HEK293 (cell line): Measurements from ENCODE around the gene DLK1.

Experiments used
- CTCF ChIA-PET: fragments of 350-600 bp; formaldehyde crosslinking; extraction: SDS; loops from one replicate; lab custom pipeline; 2021; ENCODE audit warnings: antibody characterized with exemption; lab: Yijun Ruan, JAX
- POLR2A ChIA-PET: fragments of 300-600 bp; formaldehyde crosslinking; extraction: SDS; loops from one replicate; lab custom pipeline; 2020; ENCODE audit warnings: antibody characterized with exemption, inconsistent platforms; lab: Yijun Ruan, JAX
- H3K27ac ChIP-seq: fragments of 200-500 bp; sonication (Bioruptor generic); 2 replicates; pipeline ENCODE4 v1.5.1; 2014; ENCODE audit warnings: low read depth, low read length, control low read depth, inconsistent platforms; ENCODE audit errors: extremely low read depth
- H3K36me3 ChIP-seq, 2 experiments: fragments of 200-500 bp in 1 of 2; sonication (Bioruptor generic) in 1 of 2; 1 replicate in 1 of 2; 2 replicates in 1 of 2; pipeline ENCODE4 v1.5.1; 2014 to 2017; ENCODE audit warnings: inconsistent platforms in 2 of 2, low read length in 2 of 2; ENCODE audit not compliant: control insufficient read depth in 2 of 2, insufficient read depth in 1 of 2
- H3K4me1 ChIP-seq: fragments of 200-500 bp; sonication (Bioruptor generic); 2 replicates; pipeline ENCODE4 v1.5.1; 2014; ENCODE audit warnings: mild to moderate bottlenecking, low read length, inconsistent platforms; ENCODE audit not compliant: control insufficient read depth, insufficient read depth
- H3K4me3 ChIP-seq: 2 replicates; pipeline ENCODE4 v1.5.1; 2011; ENCODE audit warnings: low read depth, mild to moderate bottlenecking, control low read depth, low read length, moderate library complexity
- H3K9me3 ChIP-seq: fragments of 200-500 bp; sonication (Bioruptor generic); 2 replicates; pipeline ENCODE4 v1.5.1; 2014; ENCODE audit warnings: low read depth, low read length, inconsistent platforms; ENCODE audit not compliant: control insufficient read depth, insufficient read depth
- BCL11A ChIP-seq: fragments of 450-650 bp; formaldehyde crosslinking; IDR thresholded peaks from 2 replicates; pipeline ENCODE4 v1.5.1; 2016; ENCODE audit warnings: low read depth, missing biosample characterization, missing genetic modification characterization
- ELK4 ChIP-seq: IDR thresholded peaks from 2 replicates; pipeline ENCODE4 v1.6.1; 2011; ENCODE audit warnings: mild to moderate bottlenecking, low read depth, low read length, borderline replicate concordance
- KLF1 ChIP-seq: fragments of 450-650 bp; formaldehyde crosslinking; IDR thresholded peaks from 2 replicates; pipeline ENCODE4 v1.5.1; 2016; ENCODE audit warnings: missing biosample characterization, missing genetic modification characterization
- SALL2 ChIP-seq: fragments of 450-650 bp; formaldehyde crosslinking; IDR thresholded peaks from 2 replicates; pipeline ENCODE4 v1.5.0; 2017; ENCODE audit warnings: missing biosample characterization, mild to moderate bottlenecking, missing genetic modification characterization, borderline replicate concordance
- SCRT2 ChIP-seq: fragments of 450-650 bp; formaldehyde crosslinking; IDR thresholded peaks from 2 replicates; pipeline ENCODE4 v1.5.1; 2016; ENCODE audit warnings: missing biosample characterization, missing genetic modification characterization
- SETDB1 ChIP-seq: IDR thresholded peaks from one replicate; pipeline ENCODE4 v1.6.1; 2017; ENCODE audit warnings: mild to moderate bottlenecking, low read length, moderate library complexity, mixed read lengths; ENCODE audit not compliant: insufficient read length
- ZBTB21 ChIP-seq: fragments of 450-650 bp; formaldehyde crosslinking; IDR thresholded peaks from 2 replicates; pipeline ENCODE4 v1.5.1; 2017; ENCODE audit warnings: missing biosample characterization, missing genetic modification characterization
- ZBTB49 ChIP-seq: fragments of 450-650 bp; formaldehyde crosslinking; IDR thresholded peaks from 2 replicates; pipeline ENCODE4 v1.5.1; 2016; ENCODE audit warnings: missing biosample characterization, missing genetic modification characterization, low read depth
- ZNF157 ChIP-seq: fragments of 450-650 bp; formaldehyde crosslinking; IDR thresholded peaks from 2 replicates; pipeline ENCODE4 v1.5.1; 2016; ENCODE audit warnings: missing biosample characterization, missing genetic modification characterization
- ZNF175 ChIP-seq: fragments of 450-650 bp; formaldehyde crosslinking; IDR thresholded peaks from 2 replicates; pipeline ENCODE4 v1.5.1; 2016; ENCODE audit warnings: missing biosample characterization, missing genetic modification characterization
- ZNF221 ChIP-seq: fragments of 450-650 bp; formaldehyde crosslinking; IDR thresholded peaks from 2 replicates; pipeline ENCODE4 v1.5.1; 2017; ENCODE audit warnings: missing biosample characterization, missing genetic modification characterization, borderline replicate concordance
- ZNF335 ChIP-seq: fragments of 450-650 bp; formaldehyde crosslinking; conservative IDR thresholded peaks from 2 replicates; pipeline ENCODE4 v1.5.1; 2016; ENCODE audit warnings: missing biosample characterization, missing genetic modification characterization
- ZNF341 ChIP-seq: fragments of 450-650 bp; formaldehyde crosslinking; IDR thresholded peaks from 2 replicates; pipeline ENCODE4; 2016; ENCODE audit warnings: low read depth, missing biosample characterization, missing genetic modification characterization
- ZNF354C ChIP-seq: fragments of 450-650 bp; formaldehyde crosslinking; IDR thresholded peaks from 2 replicates; pipeline ENCODE4 v1.5.1; 2016; ENCODE audit warnings: missing biosample characterization, missing genetic modification characterization, low read depth, borderline replicate concordance
- ZNF416 ChIP-seq: fragments of 450-650 bp; formaldehyde crosslinking; IDR thresholded peaks from 2 replicates; pipeline ENCODE4 v1.5.1; 2016; ENCODE audit warnings: missing biosample characterization, missing genetic modification characterization
- ZNF558 ChIP-seq: fragments of 450-650 bp; formaldehyde crosslinking; IDR thresholded peaks from 2 replicates; pipeline ENCODE4 v1.5.1; 2016; ENCODE audit warnings: missing biosample characterization, missing genetic modification characterization
- ZNF626 ChIP-seq: fragments of 450-650 bp; sonication (Bioruptor Pico); formaldehyde crosslinking; IDR thresholded peaks from 2 replicates; pipeline ENCODE4 v1.5.1; 2018; ENCODE audit warnings: missing biosample characterization, missing genetic modification characterization, inconsistent platforms
- ZNF629 ChIP-seq: fragments of 450-650 bp; formaldehyde crosslinking; IDR thresholded peaks from 2 replicates; pipeline ENCODE4 v1.5.1; 2017; ENCODE audit warnings: missing biosample characterization, missing genetic modification characterization
- ZNF776 ChIP-seq: fragments of 450-650 bp; formaldehyde crosslinking; IDR thresholded peaks from 2 replicates; pipeline ENCODE4 v1.5.0; 2017; ENCODE audit warnings: missing biosample characterization, missing genetic modification characterization, borderline replicate concordance
- ZXDB ChIP-seq: fragments of 450-650 bp; formaldehyde crosslinking; IDR thresholded peaks from 2 replicates; pipeline ENCODE4 v1.5.1; 2016; ENCODE audit warnings: missing biosample characterization, missing genetic modification characterization
- TF ChIP-seq, protein P1 (sequence below): fragments of 450-650 bp; formaldehyde crosslinking; IDR thresholded peaks from 2 replicates; pipeline ENCODE4 v1.5.1; 2017; ENCODE audit warnings: missing biosample characterization, missing genetic modification characterization
- TF ChIP-seq, protein P2 (sequence below): fragments of 450-650 bp; formaldehyde crosslinking; IDR thresholded peaks from 2 replicates; pipeline ENCODE4 v1.5.1; 2016; ENCODE audit warnings: missing biosample characterization, missing genetic modification characterization

The DLK1 gene

DNA sequence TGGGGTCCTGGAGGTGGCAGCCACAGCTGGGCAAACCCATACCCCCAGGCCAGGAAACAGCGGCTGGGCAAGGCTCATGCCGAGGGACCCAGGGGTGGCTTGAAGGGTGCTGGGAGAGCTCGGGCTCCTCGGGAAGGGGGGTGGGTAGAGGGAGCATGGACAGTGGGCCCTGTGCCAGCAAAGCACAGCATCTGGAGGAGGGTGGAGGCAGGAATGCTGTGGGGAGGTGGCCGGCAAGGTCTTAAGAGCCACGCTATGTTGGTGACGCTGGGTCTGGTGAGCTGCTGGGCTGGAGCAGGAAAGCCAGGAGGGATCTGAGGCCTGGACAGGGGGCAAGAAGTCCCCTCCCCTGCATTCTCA is 48.2 kb upstream of the DLK1 start (continued):
- TF ChIP-seq ZNF341 (tag by site-specific recombination) = peak; percentile 91
- TF ChIP-seq, all 188 proteins: peak for 5

DNA sequence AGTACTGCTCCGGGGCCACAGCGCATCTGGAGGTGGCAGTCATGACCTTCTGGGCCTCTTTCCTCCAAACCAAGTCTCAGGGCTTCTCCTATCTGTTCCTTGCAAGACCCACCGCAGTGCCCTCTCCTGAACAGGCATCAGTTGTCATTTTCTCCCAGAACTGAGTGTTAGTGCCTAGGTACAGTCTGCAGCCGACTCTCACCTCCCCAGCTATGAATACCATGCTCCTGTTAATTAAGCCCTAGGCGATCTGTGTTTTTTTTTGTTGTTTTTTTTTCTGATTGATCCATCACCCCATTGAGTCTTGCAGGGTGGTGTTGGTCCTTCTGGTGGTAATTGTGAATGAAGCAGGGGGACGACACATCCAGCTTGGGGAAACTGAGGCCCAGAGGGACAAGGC is 47.5 kb upstream of the DLK1 start:
- ChIA-PET CTCF (interaction anchor here (0.7 kb wide), 1 partner anchor 553 kb away, joined by 4 read pairs; no protein-coding TSS in a partner anchor), POLR2A (no interaction called here)
- Histone ChIP-seq H3K4me1 (no peaks in the 10 kb centered on the region), H3K9me3 (no peaks in the 10 kb centered on the region), H3K4me3 (no peak overlapping the region), H3K27ac (no peak overlapping the region), H3K36me3 (no peaks in the 10 kb centered on the region)
- TF ChIP-seq ZNF221 (tag by site-specific recombination) = no peak
- no peak for TF ChIP-seq ZXDB (tag by site-specific recombination)

DNA sequence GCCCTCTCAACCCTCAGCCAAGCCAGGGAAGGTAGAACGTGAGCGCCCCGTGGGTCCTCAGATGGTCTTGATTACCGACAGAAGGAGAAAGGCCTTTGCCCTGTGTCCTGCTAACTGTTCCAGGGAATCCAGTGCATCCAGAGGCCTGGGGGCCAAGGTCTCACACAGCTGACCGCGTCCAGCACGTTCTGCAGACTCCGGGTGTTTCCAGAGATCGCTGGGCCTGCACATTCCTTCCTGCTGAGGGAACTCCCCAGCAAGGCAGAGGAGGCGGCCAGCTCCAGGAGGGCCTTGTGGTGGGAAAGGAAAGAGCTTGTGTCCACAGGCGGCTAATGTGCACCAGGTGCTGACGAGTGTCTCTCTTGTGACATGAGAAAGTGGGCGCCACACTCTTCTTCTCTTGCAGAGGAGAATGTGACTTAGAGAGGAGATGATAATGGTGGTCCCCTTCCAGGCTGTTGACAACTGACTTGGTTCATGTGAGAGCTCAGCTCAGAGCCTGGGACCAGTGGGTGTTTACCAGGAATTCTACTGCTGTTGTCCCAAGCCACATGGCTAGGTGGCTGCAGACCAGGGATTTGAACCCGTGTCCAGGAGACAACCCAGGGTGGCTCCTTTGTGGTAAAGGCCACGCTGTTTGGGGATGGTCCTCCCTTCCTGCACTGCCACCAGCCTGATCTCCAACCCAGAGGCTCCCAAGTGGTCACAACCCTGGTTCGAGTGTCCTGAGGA is 46.8 kb upstream of the DLK1 start:
- CTCF ChIA-PET = no interaction called here
- no peaks in the 10 kb centered on the region for H3K4me1 ChIP-seq

More for the DNA sequence above, 46.8 kb upstream of the DLK1 start:
- Histone ChIP-seq H3K27ac (no peak overlapping the region), H3K4me3 (no peak overlapping the region), H3K9me3 (no peaks in the 10 kb centered on the region), H3K36me3 (no peaks in the 10 kb centered on the region)
- POLR2A ChIA-PET = no interaction called here
- TF ChIP-seq ZNF558 (tag by site-specific recombination) (no peak), ZNF335 (tag by site-specific recombination) (no peak), ZNF354C (tag by site-specific recombination) (no peak), ZNF626 (no peak), ZNF629 (tag by site-specific recombination) (no peak), SCRT2 (tag by site-specific recombination) (no peak), SALL2 (no peak), ZNF416 (tag by site-specific recombination) (no peak), ZNF776 (tag by site-specific recombination) (no peak), BCL11A (no peak), ZNF175 (no peak), KLF1 (tag by site-specific recombination) (no peak), ZNF157 (tag by site-specific recombination) (no peak), SETDB1 (no peak), ZBTB21 (no peak), ZBTB49 (tag by site-specific recombination) (no peak), ELK4 (no peak)
- TF ChIP-seq, protein P1, sequence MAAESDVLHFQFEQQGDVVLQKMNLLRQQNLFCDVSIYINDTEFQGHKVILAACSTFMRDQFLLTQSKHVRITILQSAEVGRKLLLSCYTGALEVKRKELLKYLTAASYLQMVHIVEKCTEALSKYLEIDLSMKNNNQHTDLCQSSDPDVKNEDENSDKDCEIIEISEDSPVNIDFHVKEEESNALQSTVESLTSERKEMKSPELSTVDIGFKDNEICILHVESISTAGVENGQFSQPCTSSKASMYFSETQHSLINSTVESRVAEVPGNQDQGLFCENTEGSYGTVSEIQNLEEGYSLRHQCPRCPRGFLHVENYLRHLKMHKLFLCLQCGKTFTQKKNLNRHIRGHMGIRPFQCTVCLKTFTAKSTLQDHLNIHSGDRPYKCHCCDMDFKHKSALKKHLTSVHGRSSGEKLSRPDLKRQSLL (tag by site-specific recombination) = no peak
- TF ChIP-seq, protein P2, sequence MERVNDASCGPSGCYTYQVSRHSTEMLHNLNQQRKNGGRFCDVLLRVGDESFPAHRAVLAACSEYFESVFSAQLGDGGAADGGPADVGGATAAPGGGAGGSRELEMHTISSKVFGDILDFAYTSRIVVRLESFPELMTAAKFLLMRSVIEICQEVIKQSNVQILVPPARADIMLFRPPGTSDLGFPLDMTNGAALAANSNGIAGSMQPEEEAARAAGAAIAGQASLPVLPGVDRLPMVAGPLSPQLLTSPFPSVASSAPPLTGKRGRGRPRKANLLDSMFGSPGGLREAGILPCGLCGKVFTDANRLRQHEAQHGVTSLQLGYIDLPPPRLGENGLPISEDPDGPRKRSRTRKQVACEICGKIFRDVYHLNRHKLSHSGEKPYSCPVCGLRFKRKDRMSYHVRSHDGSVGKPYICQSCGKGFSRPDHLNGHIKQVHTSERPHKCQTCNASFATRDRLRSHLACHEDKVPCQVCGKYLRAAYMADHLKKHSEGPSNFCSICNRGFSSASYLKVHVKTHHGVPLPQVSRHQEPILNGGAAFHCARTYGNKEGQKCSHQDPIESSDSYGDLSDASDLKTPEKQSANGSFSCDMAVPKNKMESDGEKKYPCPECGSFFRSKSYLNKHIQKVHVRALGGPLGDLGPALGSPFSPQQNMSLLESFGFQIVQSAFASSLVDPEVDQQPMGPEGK (tag by site-specific recombination) = no peak
